Uterus (tissue), 4 donors: ENCODE results near the gene SPAG17. TPM values are rescaled to one million over a fixed set of nuclear protein-coding genes. Genes with fewer than 3 reads are reported as not detected.

Experiments used
- DNase-seq, 2 donors: peaks; one replicate each; pipeline ENCODE4 v3.0.0-alpha.2; 2019 to 2020
- H3K27ac ChIP-seq, 2 donors: fragments of 200-600 bp; sonication (generic); 1 replicate in 1 of 2; 2 replicates in 1 of 2; pipeline ENCODE4 v1.5.1; 2016 to 2018
- H3K27me3 ChIP-seq, 2 donors: fragments of 200-600 bp; sonication (generic); one replicate each; pipeline ENCODE4 v1.5.1; 2018 to 2019; ENCODE audit warnings: control low read depth in 1 of 2
- H3K36me3 ChIP-seq, 2 donors: fragments of 200-600 bp; sonication (generic); one replicate each; pipeline ENCODE4 v1.5.1; 2019; ENCODE audit warnings: control low read depth in 1 of 2
- H3K4me1 ChIP-seq, 2 donors: fragments of 200-600 bp; sonication (generic); one replicate each; pipeline ENCODE4 v1.5.1; 2018 to 2019; ENCODE audit warnings: control low read depth in 1 of 2
- H3K4me3 ChIP-seq, 2 donors: fragments of 200-600 bp; sonication (generic); 1 replicate in 1 of 2; 2 replicates in 1 of 2; pipeline ENCODE4 v1.5.1; 2018 to 2019; ENCODE audit warnings: mild to moderate bottlenecking in 1 of 2
- H3K9me3 ChIP-seq, 2 donors: fragments of 200-600 bp; sonication (generic); one replicate each; pipeline ENCODE4 v1.5.1; 2019; ENCODE audit warnings: control low read depth in 1 of 2
- CTCF ChIP-seq, 4 experiments: fragments of 200-600 bp in 2 of 4; fragments of 450-650 bp in 2 of 4; sonication (generic) in 2 of 4; IDR thresholded peaks; one replicate each; pipeline ENCODE4 v1.5.1; 2016 to 2019; ENCODE audit warnings: antibody characterized with exemption in 4 of 4, mild to moderate bottlenecking in 2 of 4, moderate library complexity in 1 of 4
- POLR2A ChIP-seq, 2 donors: fragments of 450-650 bp; IDR thresholded peaks; one replicate each; pipeline ENCODE4 v1.6.1; 2016; ENCODE audit warnings: antibody characterized with exemption in 2 of 2, mild to moderate bottlenecking in 1 of 2, moderate library complexity in 1 of 2
- intact Hi-C: fragments of 100-400 bp; cut with DNase I; formaldehyde crosslinking; loops from one replicate; pipeline ENCODE4 v1.15.1; 2023; ENCODE audit warnings: low total_unique reads
- total RNA-seq, 4 donors: library from RNA; depleted of rRNA in 3 of 4; stranded (reverse); fragments of >200 nt in 3 of 4; gene quantifications; one replicate each; pipeline versions ENCODE4 v1.1.0 to v1.2.4, GENCODE V29; 2014 to 2023
- donor health status: DM: yes; HTN: yes; CAD: no.

SPAG17 gene
- total RNA-seq, 4 donors from 2014 or later = 1.1 to 7.7 TPM; not detected in 2

GRCh38 chr1:118214866-118215265, 29.8 kb upstream of the SPAG17 start:
- no peak for DNase-seq
- no peaks in the 10 kb centered on the region for H3K27me3 ChIP-seq
- intact Hi-C loops = no loop called here
- H3K9me3 ChIP-seq = no peaks in the 10 kb centered on the region
- TF ChIP-seq CTCF (IDR thresholded peaks at IDR 0.05) = no peak
- TF ChIP-seq POLR2A (IDR thresholded peaks at IDR 0.05) = no peak
- no peaks in the 10 kb centered on the region for H3K4me1 ChIP-seq
- H3K4me3 ChIP-seq = no peak overlapping the region
- no peaks in the 10 kb centered on the region for H3K36me3 ChIP-seq
- H3K27ac ChIP-seq = no peak overlapping the region

- Histone ChIP-seq H3K27me3 (no peaks in the 10 kb centered on the region), H3K4me3 (no peak overlapping the region), H3K36me3 (no peaks in the 10 kb centered on the region), H3K4me1 (no peaks in the 10 kb centered on the region), H3K27ac (no peak overlapping the region), H3K9me3 (no peaks in the 10 kb centered on the region)
- no peak for DNase-seq
- intact Hi-C loops = no loop called here
- no peak for TF ChIP-seq POLR2A (IDR thresholded peaks at IDR 0.05)
- no peak for TF ChIP-seq CTCF (IDR thresholded peaks at IDR 0.05)
Measured at GRCh38 chr1:118210723-118211110, 25.7 kb upstream of the SPAG17 start.

GRCh38 chr1:118210051-118210722, 25.2 kb upstream of the SPAG17 start:
- no peaks in the 10 kb centered on the region for H3K4me1 ChIP-seq
- DNase-seq = no peak
- H3K27me3 ChIP-seq = no peaks in the 10 kb centered on the region
- no peaks in the 10 kb centered on the region for H3K36me3 ChIP-seq
- intact Hi-C loops = no loop called here
- TF ChIP-seq POLR2A (IDR thresholded peaks at IDR 0.05) (no peak), CTCF (IDR thresholded peaks at IDR 0.05) (no peak)
- no peak overlapping the region for H3K27ac ChIP-seq
- no peaks in the 10 kb centered on the region for H3K9me3 ChIP-seq
- no peak overlapping the region for H3K4me3 ChIP-seq

GRCh38 chr1:118209648-118210047, 24.6 kb upstream of the SPAG17 start:
- no peak overlapping the region for H3K4me3 ChIP-seq
- H3K27me3 ChIP-seq = no peaks in the 10 kb centered on the region
- H3K9me3 ChIP-seq = no peaks in the 10 kb centered on the region
- H3K36me3 ChIP-seq = no peaks in the 10 kb centered on the region
- TF ChIP-seq POLR2A (IDR thresholded peaks at IDR 0.05) = no peak
- no peak for TF ChIP-seq CTCF (IDR thresholded peaks at IDR 0.05)
- intact Hi-C loops = no loop called here
- no peak for DNase-seq
- H3K27ac ChIP-seq = no peak overlapping the region
- H3K4me1 ChIP-seq = no peaks in the 10 kb centered on the region

- intact Hi-C loops = no loop called here
- H3K27ac ChIP-seq = no peak overlapping the region
- TF ChIP-seq CTCF (IDR thresholded peaks at IDR 0.05) = no peak
- no peak for TF ChIP-seq POLR2A (IDR thresholded peaks at IDR 0.05)
- no peaks in the 10 kb centered on the region for H3K9me3 ChIP-seq
- H3K27me3 ChIP-seq = no peaks in the 10 kb centered on the region
- H3K4me3 ChIP-seq = no peak overlapping the region
- DNase-seq = no peak
- no peaks in the 10 kb centered on the region for H3K36me3 ChIP-seq
- H3K4me1 ChIP-seq = no peaks in the 10 kb centered on the region
Measured at GRCh38 chr1:118206966-118207365, 21.9 kb upstream of the SPAG17 start.
